ENCODE data around the gene SUCLG2. TPM values are rescaled to one million over a fixed set of nuclear protein-coding genes. Genes with fewer than 3 reads are reported as not detected.

SUCLG2 gene
- total RNA-seq, 1 donor from 2014 or later, result 44.6 TPM

DNA sequence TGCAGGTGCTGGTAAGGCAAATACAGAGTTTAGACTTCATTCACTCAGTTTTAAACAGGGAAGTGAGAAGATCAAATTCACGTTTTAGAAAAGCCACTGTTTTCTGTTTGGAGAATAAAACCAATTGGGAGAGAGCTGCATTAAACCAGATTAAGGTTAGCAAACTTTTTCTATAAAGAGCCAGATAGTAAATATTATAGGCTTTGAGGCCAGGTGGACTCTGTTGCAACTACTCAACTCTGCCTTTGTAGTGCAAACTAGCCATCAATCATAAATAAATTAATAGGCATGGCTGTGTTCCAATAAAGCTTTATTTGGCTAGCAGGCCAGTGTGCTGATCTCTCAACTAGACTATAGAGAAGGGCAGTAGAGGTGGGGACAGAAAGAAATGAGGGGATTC is 33.5 kb downstream of the SUCLG2 start:
- TF ChIP-seq, protein P1, sequence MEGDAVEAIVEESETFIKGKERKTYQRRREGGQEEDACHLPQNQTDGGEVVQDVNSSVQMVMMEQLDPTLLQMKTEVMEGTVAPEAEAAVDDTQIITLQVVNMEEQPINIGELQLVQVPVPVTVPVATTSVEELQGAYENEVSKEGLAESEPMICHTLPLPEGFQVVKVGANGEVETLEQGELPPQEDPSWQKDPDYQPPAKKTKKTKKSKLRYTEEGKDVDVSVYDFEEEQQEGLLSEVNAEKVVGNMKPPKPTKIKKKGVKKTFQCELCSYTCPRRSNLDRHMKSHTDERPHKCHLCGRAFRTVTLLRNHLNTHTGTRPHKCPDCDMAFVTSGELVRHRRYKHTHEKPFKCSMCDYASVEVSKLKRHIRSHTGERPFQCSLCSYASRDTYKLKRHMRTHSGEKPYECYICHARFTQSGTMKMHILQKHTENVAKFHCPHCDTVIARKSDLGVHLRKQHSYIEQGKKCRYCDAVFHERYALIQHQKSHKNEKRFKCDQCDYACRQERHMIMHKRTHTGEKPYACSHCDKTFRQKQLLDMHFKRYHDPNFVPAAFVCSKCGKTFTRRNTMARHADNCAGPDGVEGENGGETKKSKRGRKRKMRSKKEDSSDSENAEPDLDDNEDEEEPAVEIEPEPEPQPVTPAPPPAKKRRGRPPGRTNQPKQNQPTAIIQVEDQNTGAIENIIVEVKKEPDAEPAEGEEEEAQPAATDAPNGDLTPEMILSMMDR (conservative IDR thresholded peaks at IDR 0.05; ENCODE audit: low read depth, low read length), result no peak
- H3K4me3 ChIP-seq (ENCODE audit: low read depth, low read length), result no peak overlapping the region

DNA sequence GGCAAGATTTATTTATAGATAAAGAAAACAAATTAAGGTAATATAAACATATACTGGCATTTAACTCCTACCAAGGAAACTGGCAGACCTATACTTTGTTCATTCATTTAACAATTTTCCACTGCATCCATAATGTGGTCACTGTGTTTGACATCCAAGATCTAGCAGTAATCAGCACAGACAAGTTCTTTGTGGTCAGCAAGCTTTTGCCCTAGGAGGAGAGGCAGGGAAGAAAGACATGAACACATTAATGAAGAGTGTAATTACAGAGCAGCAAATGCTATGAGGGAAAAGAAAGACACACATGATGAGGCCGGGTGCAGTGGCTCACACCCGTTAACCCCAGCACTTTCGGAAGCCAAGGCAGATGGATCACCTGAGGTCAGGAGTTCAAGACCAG is 34.4 kb downstream of the SUCLG2 start:
- TF ChIP-seq, protein P1 (conservative IDR thresholded peaks at IDR 0.05; ENCODE audit: low read depth, low read length), result no peak
- H3K4me3 ChIP-seq (ENCODE audit: low read depth, low read length), result no peak overlapping the region
- DNase-seq (ENCODE audit: low read depth), result no peak

More for the DNA sequence above, 33.5 kb downstream of the SUCLG2 start:
- DNase-seq (ENCODE audit: low read depth), result no peak

DNA sequence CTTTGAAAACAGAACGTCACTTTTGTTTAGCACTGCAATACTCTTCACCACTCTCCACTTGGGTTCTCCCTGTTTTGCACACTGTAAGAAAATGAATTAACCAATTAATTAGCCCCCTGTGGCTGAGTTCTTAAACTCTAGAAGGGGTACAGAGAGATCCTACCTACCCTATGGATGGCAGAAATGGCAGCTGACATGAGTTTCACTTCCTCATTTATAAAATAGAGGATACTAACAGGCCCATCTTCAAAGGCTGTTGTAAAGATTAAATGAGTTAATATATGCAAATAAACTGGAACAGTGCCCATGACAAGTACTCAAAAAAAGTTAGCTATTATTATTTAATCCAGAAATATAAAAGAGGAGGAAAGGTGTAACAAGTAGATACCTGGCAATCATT is 36.9 kb downstream of the SUCLG2 start:
- no peak for DNase-seq (ENCODE audit: low read depth)
- no peak overlapping the region for H3K4me3 ChIP-seq (ENCODE audit: low read depth, low read length)
- TF ChIP-seq, protein P1 (conservative IDR thresholded peaks at IDR 0.05; ENCODE audit: low read depth, low read length), result no peak

DNA sequence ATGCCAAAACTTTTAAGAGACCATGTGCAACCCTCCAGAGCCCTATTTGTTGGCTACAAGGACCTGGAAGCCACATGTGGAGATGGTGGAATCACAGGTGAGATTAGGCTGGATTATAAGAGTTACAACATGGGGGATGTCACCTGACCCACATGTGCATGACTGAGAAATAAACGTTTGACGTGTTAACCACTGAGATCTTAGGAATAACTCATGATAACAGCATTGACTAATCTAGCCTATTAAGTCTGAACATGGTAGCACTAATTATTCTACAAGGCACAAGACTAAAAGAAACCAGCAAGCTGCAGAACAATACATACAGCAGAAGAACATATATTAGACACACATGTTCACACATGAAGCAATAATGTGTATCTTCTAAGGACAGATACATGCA is 38.4 kb downstream of the SUCLG2 start:
- no peak overlapping the region for H3K4me3 ChIP-seq (ENCODE audit: low read depth, low read length)
- no peak for DNase-seq (ENCODE audit: low read depth)
- TF ChIP-seq, protein P1 (conservative IDR thresholded peaks at IDR 0.05; ENCODE audit: low read depth, low read length), result no peak

DNA sequence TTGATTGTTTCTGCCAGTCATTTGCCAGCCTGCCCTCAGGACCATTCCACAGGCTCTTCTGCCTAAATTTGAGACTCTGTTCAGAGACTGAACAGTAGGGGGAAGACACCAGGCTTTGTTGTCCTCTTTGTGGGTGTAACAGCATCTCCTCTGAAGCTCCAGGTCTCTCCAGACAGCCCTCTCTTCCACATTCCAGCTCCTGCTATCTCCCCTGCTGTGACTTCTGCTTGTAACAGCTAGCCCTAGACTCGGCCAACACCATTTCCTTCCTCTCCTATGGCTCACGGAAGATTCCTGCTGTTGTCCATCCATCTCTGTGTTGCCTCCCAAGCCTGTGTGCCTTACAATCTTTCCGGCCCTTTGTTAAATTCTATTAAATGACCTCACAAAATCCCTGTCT is 40.2 kb downstream of the SUCLG2 start:
- H3K4me3 ChIP-seq (ENCODE audit: low read depth, low read length), result no peak overlapping the region
- DNase-seq (ENCODE audit: low read depth), result no peak
- TF ChIP-seq, protein P1 (conservative IDR thresholded peaks at IDR 0.05; ENCODE audit: low read depth, low read length), result no peak

DNA sequence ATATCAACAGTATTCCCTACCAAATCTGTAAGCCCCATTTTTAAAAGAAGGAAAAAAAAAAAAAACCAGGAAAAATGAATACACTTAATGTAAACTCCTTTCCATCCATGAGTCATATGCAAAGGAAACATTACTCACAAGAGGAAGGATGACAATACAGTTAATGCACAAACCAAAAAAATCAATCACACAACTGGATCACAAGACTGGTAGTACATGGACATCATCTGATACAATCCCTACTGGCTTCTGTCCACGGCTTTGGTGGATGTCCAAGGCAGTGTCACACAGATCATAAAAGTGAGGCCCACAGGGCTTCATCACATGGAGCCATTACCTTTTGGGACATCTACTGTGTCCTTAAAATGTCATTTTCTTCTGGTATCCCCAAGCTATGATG is 44.0 kb downstream of the SUCLG2 start:
- DNase-seq (ENCODE audit: low read depth), result no peak
- TF ChIP-seq, protein P1 (conservative IDR thresholded peaks at IDR 0.05; ENCODE audit: low read depth, low read length), result no peak
- H3K4me3 ChIP-seq (ENCODE audit: low read depth, low read length), result no peak overlapping the region

DNA sequence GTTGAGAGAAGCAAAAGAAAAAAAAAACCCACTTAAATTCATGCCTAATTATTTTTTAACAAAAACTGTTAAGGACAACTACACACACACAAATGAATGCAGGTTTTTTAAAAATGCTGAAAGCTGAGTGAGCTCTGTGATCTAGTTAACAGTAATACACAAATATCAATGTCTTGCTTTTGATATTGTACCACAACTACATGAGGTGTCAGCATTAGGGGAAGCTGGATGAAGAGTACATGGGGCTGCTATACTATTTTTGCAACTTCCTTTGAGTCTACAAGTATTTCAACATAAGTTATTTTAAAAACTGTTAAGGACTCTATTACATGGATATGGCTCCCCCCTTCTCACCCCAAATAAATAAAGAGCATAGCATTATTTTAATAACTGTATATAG is 44.7 kb downstream of the SUCLG2 start:
- no peak for DNase-seq (ENCODE audit: low read depth)
- no peak overlapping the region for H3K4me3 ChIP-seq (ENCODE audit: low read depth, low read length)
- TF ChIP-seq, protein P1 (conservative IDR thresholded peaks at IDR 0.05; ENCODE audit: low read depth, low read length), result no peak
